Upper lobe of right lung (tissue), 1 donor: Measurements from ENCODE around the gene TBL1X. TPM values are rescaled to one million over a fixed set of nuclear protein-coding genes. Genes with fewer than 3 reads are reported as not detected.
"Not testable (repeated sequence)": the region's sequence is repeated elsewhere in the genome, so short reads cannot be mapped to it uniquely, and the experiment has no call there.

Experiments used
- ATAC-seq: fragments of 200-7000 bp; cut with Tn5 transposase; one replicate; pipeline ENCODE4 v1.9.1; 2020; ENCODE audit warnings: mild to moderate bottlenecking, moderate library complexity
- DNase-seq: peaks from one replicate; pipeline ENCODE4 v3.0.0-alpha.2; 2020
- H3K27ac ChIP-seq: fragments of 200-600 bp; one replicate; pipeline ENCODE4 v1.8.0; 2022
- H3K27me3 ChIP-seq: fragments of 200-600 bp; one replicate; pipeline ENCODE4 v1.8.0; 2022; ENCODE audit warnings: mild to moderate bottlenecking
- H3K36me3 ChIP-seq: fragments of 200-600 bp; one replicate; pipeline ENCODE4 v1.8.0; 2022
- H3K4me1 ChIP-seq: fragments of 200-600 bp; one replicate; pipeline ENCODE4 v1.8.0; 2022
- H3K4me3 ChIP-seq: fragments of 200-600 bp; one replicate; pipeline ENCODE4 v1.8.0; 2022; ENCODE audit warnings: mild to moderate bottlenecking
- H3K9me3 ChIP-seq: fragments of 200-600 bp; one replicate; pipeline ENCODE4 v1.8.0; 2022
- CTCF ChIP-seq: fragments of 200-600 bp; IDR thresholded peaks from one replicate; pipeline ENCODE4 v1.8.0; 2022; ENCODE audit warnings: antibody characterized with exemption
- intact Hi-C: fragments of 100-400 bp; cut with DNase I; formaldehyde crosslinking; loops from one replicate; pipeline ENCODE4 v1.11.0; 2022
- total RNA-seq: library from RNA; stranded (reverse); fragmentation: NEBNext Ultra II Directional; extraction: Animal tissue kit (Norgen Biotek cat#: 25700); gene quantifications from one replicate; pipeline ENCODE4 v1.2.1, GENCODE V29; 2021
- donor health status: DM: no; HTN: yes; CAD: no; lungs with severe emphysema.

The TBL1X gene
- total RNA-seq, 1 donor from 2014 or later, result 18.4 TPM

- no peaks in the 10 kb centered on the region for H3K4me1 ChIP-seq
- no peak for ATAC-seq
These were observed 6.7 kb downstream of the TBL1X start for GRCh38 chrX:9471571-9471985.

GRCh38 chrX:9473708-9474107 lies 8.8 kb downstream of the TBL1X start:
- no peak overlapping the region for H3K27ac ChIP-seq
- H3K4me3 ChIP-seq, result no peak overlapping the region
- no peaks in the 10 kb centered on the region for H3K4me1 ChIP-seq
- intact Hi-C loops, result no loop called here
- no peaks in the 10 kb centered on the region for H3K36me3 ChIP-seq
- no peak for TF ChIP-seq CTCF
- no peak for DNase-seq
- H3K9me3 ChIP-seq, result no peaks in the 10 kb centered on the region
- H3K27me3 ChIP-seq, result no peaks in the 10 kb centered on the region
- no peak for ATAC-seq

More at GRCh38 chrX:9471571-9471985, 6.7 kb downstream of the TBL1X start:
- intact Hi-C loops, result no loop called here
- no peak overlapping the region for H3K4me3 ChIP-seq
- H3K27ac ChIP-seq, result no peak overlapping the region
- H3K27me3 ChIP-seq, result no peaks in the 10 kb centered on the region
- no peaks in the 10 kb centered on the region for H3K9me3 ChIP-seq
- H3K36me3 ChIP-seq, result no peaks in the 10 kb centered on the region
- no peak for TF ChIP-seq CTCF
- no peak for DNase-seq

- ATAC-seq, H3K27ac ChIP-seq, H3K4me1 ChIP-seq, H3K36me3 ChIP-seq, H3K9me3 ChIP-seq, DNase-seq, H3K27me3 ChIP-seq, H3K4me3 ChIP-seq, intact Hi-C loops: not testable (repeated sequence)
These were observed 10.6 kb downstream of the TBL1X start for GRCh38 chrX:9475417-9475816.

GRCh38 chrX:9475984-9476383 lies 11.1 kb downstream of the TBL1X start:
- Histone ChIP-seq H3K27me3 (no peaks in the 10 kb centered on the region), H3K4me3 (no peak overlapping the region), H3K4me1 (no peaks in the 10 kb centered on the region), H3K36me3 (no peaks in the 10 kb centered on the region), H3K9me3 (no peaks in the 10 kb centered on the region), H3K27ac (no peak overlapping the region)
- TF ChIP-seq CTCF, result no peak
- no peak for DNase-seq
- intact Hi-C loops, result no loop called here
- ATAC-seq, result no peak

GRCh38 chrX:9476810-9477575 lies 12.1 kb downstream of the TBL1X start:
- no peak for TF ChIP-seq CTCF
- no peak overlapping the region for H3K4me3 ChIP-seq
- no peaks in the 10 kb centered on the region for H3K36me3 ChIP-seq
- ATAC-seq (no peak), DNase-seq (no peak)
- intact Hi-C loops, result no loop called here
- H3K4me1 ChIP-seq, result no peaks in the 10 kb centered on the region
- H3K27me3 ChIP-seq, result no peaks in the 10 kb centered on the region
- H3K27ac ChIP-seq, result no peak overlapping the region
- H3K9me3 ChIP-seq, result no peaks in the 10 kb centered on the region

- Histone ChIP-seq H3K4me1 (no peaks in the 10 kb centered on the region), H3K9me3 (no peaks in the 10 kb centered on the region), H3K36me3 (no peaks in the 10 kb centered on the region), H3K27me3 (no peaks in the 10 kb centered on the region), H3K4me3 (no peak overlapping the region), H3K27ac (no peak overlapping the region)
- no peak for ATAC-seq
- no peak for DNase-seq
- intact Hi-C loops, result no loop called here
- no peak for TF ChIP-seq CTCF
These were observed 17.6 kb downstream of the TBL1X start for GRCh38 chrX:9482408-9482807.
